CD4-positive, alpha-beta T cell treated with Interleukin-6 for 4 hours (primary cell): Measurements from ENCODE around the gene SCO2.

Source experiments
- DNase-seq: peaks from one replicate; pipeline ENCODE4 v3.0.0-alpha.2; 2020; ENCODE audit warnings: mixed read lengths

Gene SCO2

DNA sequence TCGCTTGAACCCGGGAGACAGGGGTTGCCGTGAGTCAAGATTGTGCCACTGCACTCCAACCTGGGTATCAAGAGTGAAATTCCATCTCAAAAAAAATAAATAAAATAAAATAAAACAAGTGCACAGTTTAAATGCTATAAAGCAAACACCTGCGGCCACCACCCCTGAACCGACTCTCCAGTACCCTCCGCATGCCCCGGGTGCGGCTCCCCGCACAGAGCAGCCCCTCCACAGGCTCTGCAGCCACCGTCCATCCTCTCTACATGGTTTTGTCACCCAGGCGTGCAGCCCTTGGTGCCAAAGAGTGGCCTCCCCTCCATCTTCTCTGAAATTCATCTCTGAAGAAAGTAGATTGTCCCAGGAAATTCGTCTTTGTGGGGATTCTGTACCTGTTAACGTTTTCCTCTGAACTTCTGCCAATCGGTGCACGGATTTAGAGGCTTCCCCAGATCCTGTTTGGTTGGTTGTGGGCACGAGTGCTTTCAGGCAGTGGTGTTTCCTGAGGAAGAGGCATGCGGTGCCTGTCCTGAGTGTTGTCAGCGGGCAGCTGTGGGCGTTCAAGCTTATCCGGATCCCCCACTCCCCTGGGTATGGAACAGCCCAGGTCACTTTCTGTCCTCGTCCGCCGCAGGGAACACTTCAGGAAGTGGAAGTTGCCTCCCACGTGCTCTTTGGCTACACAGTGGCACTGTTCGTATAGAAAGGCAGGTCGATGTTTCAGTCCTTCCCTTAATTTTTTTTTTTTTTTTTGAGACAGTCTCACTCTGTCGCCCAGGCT lies 34.7 kb downstream of the SCO2 start:
- DNase-seq, result peak; percentile 28

DNA sequence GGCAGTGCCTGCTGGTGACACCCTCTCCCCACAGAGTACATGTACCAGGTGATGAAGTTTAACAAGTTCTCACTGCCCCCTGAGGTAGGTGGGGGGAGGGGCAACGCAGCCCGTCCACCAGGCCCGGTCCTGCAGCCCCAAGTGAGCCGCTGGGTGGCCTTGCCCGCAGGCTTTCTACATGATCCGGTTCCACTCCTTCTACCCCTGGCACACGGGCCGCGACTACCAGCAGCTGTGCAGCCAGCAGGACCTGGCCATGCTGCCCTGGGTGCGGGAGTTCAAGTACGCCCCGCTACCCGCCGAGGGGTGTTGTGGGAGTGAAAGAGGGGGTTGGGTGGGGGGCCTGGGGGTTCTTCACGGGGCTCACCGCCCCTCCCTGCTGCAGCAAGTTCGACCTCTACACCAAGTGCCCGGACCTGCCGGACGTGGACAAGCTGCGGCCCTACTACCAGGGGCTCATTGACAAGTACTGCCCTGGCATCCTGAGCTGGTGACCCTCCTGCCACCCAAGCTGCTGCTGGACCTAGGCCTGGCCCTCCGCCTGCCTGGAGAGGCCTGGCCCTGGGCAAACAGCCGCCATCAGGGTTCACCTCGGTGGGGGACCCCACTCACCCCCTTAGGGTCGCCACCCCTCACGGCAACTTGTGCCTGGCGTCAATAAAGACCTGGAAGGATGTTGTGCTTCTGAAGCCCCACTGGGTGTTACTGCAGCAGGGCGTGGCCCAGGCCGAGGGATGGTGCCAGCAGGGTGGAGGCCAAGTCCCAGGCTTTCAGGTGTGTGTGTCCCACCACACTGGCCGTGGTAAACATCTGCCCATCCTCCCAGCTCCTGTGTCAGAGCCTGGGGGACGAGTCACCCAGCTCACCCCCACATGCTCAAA lies 35.8 kb downstream of the SCO2 start:
- no peak for DNase-seq

DNA sequence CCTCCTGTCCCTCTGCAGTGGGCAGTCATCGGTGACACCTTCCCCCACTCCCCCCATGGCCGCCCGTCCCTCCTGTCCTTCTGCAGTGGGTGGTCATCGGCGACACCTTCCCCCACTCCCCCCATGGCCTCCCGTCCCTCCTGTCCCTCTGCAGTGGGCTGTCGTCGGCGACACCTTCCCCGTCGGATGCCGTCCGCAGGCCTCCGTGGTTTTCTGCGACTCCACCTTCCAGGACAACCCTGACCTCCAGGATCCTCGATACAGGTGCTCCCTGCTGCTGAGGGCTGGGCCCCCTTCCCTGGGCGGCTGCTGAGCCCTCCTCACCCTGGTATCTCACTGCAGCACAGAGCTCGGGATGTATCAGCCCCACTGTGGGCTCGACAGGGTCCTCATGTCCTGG lies 36.5 kb downstream of the SCO2 start:
- no peak for DNase-seq

GRCh38 chr22:50488006-50488677 lies 37.3 kb downstream of the SCO2 start:
- no peak for DNase-seq

- no peak for DNase-seq
Observed at GRCh38 chr22:50487290-50488005, 38.0 kb downstream of the SCO2 start.

- no peak for DNase-seq
Observed at GRCh38 chr22:50486561-50487289, 38.7 kb downstream of the SCO2 start, which contains the start of gene MIOX. Gene MIOX (plus strand): TSS chr22:50486859. CDS start chr22:50486898, 39 bp downstream.

DNA sequence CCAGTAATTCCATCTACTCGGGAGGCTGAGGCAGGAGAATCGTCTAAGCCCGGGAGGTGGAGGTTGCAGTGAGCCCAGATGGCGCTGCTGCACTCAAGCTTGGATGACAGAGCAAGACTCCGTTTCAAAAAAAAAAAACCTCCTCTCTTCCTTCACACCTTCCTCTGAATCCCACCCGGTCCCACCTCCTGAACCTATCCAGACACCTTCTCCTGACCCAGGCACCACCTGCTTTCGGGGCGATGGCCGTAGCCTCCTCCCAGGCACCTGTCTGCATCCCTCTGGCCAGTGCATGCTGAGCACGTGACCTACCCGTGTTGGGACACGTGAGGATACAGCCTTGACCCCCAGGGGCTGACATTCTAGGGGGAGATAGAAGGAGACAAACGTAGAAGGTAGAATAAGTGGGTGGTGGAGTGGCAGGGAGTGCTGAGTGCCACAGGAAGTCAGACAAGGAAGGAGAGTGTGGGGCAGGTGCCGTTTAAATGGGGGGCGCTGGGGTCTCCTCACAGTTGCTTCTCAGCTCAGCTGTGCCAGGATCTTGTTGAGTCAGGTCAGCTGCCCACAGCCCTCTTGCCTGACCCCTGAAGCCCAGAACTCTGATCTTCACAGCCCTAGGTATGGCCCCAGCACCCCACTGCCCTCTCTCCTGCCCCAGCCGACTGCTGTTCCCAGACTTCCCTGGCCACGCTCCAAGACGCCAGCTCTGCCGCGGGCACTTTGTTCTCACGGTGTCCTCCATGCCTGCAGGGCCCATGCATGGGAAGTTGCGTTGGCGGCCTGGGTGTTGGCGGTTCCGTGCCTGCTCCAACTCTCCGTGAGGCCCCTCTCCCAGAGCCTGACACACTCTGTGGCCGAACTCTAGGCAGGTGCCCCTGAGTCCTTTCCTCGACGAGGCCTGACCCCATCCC lies 39.9 kb downstream of the SCO2 start:
- no peak for DNase-seq

DNA sequence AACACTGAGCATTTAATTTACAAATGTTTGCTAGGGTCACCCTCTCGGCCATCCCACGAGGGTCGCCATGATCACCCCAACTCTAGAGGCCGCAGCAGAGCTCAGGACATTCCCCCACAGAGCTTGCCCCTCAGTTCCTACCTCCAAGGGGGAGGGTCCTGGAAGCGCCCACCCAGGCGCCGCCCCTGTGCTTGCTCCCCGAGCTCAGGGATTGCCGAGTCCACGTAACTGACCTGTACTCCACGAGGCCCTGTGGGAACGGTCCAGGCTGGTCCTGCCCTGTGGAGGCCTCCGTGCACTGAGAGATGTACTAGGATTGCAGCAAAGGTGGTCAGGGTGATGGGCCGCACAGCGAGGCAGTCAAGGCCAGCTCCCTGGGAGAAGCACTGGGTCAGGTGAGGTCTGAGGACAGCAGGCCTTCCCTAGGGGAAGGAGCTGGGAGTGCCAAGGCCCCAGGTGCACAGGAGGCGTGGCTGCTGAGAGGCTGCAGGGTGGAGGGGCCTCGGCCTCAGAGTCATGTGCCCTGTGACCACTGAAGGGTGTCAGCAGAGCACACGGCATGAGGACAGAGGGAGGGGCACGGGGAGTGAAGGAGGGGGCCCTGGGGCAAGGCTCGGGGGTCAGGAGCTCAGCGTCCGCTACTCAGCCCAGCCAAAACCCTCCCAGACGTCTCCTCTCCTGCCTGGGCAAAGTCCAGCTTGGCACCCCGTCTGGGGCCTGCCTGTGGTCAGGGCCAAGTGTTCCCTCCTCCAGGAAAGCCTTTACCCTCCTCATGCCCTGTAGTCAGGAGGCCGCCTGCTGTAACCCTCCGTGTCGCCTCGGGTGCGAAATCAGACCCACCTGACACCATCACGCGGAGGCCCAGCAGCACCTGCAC lies 41.2 kb downstream of the SCO2 start:
- no peak for DNase-seq

- no peak for DNase-seq
Observed at GRCh38 chr22:50483556-50483955, 41.8 kb downstream of the SCO2 start.

- no peak for DNase-seq
Observed at GRCh38 chr22:50483106-50483505, 42.3 kb downstream of the SCO2 start.

GRCh38 chr22:50482107-50483074 lies 43.0 kb downstream of the SCO2 start:
- no peak for DNase-seq

- DNase-seq, result peak; percentile 84
Observed at GRCh38 chr22:50481440-50482106, 43.8 kb downstream of the SCO2 start, which contains the start of gene ADM2. Gene ADM2 (plus strand): TSS chr22:50481543. CDS start chr22:50481848, 305 bp downstream.

GRCh38 chr22:50481045-50481439 lies 44.4 kb downstream of the SCO2 start:
- DNase-seq, result no peak

DNA sequence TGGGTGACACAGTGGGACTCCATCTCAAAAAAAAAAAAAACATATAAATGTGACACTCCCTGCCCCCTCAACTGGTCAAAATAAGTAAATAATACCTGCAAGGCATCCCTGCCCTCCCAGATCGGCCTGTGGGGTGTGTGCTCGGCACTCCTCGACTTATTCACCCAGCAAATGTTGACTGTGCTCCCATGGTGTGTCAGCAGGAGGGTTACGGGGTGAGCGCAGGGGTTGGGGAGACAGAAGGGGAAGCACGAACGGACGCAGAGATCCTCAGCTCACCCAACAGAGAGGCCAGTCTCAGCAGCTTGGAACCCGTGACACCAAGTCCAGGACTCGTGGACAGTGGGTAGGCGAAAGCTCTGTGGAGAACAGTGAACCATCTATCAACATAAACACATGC lies 45.7 kb downstream of the SCO2 start:
- DNase-seq, result no peak

DNA sequence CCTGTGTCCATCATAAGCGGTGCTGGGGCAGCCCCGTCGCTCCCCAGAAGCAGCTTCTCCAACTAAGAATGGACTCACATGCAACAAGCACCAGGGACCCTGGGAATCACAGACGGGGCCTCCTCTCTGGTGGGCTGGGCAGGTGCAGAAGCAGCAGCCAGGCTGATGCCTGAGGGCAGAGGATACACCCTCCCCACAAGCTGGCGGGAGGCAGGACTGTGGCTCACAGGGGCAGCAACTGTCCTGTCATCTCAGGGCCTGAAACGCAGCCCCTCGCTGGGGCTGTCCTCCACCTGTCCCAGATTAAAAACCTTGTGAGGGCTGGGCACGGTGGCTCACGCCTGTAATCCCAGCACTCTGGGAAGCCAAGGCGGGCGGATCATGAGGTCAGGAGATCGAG lies 47.5 kb downstream of the SCO2 start:
- DNase-seq, result no peak

DNA sequence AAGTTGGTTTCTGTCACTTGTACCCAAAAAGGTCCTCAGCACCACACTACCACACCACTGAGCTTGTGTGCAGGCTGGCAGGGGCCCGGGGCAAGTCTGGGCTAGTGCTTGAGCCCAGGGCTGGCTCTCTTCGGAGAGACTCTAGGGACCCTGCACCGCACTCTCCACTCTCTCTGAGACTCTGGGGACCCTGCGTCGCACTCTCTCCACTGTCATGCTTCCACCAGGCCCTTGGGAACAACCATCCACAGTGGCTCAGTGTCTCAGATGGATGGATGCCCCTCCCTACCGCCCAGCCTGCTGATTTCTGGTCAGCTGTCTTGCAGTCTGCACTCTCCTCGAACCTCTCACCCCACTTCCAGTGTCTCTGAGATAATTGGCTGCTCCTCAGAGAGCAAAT lies 48.5 kb downstream of the SCO2 start:
- DNase-seq, result no peak

DNA sequence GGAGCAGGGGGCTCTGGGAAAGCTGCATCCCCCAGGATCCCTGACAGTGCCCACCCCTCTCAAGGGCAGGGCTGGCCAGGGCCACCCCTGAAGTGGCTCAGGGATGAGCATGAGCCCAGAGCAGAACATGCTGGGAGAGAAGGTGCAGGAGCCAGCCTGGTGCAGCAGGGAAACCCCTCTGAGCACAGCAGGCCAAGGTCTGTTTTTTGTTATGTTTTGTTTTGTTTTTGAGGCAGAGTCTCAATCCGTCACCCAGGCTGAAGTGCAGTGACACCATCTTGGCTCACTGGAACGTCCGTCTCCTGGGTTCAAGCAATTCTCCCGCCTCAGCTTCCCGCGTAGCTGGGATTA lies 49.8 kb downstream of the SCO2 start:
- DNase-seq, result no peak
